KMS-11 (cell line): Measurements from ENCODE around the gene CC2D2B.

Experiments
- H2AFZ ChIP-seq: fragments of 200-600 bp; sonication (generic); 2 replicates; pipeline ENCODE4 v1.6.1; 2016; ENCODE audit warnings: antibody characterized with exemption, mixed run types, low read depth
- H3K27ac ChIP-seq: fragments of 200-600 bp; sonication (generic); 2 replicates; pipeline ENCODE4 v1.6.1; 2016; ENCODE audit warnings: mild to moderate bottlenecking, mixed run types
- H3K27me3 ChIP-seq: fragments of 200-600 bp; sonication (generic); 2 replicates; pipeline ENCODE4 v1.6.1; 2017; ENCODE audit warnings: mild to moderate bottlenecking, low read depth, mixed run types, moderate library complexity; ENCODE audit not compliant: insufficient read depth
- H3K36me3 ChIP-seq: fragments of 200-600 bp; sonication (generic); 2 replicates; pipeline ENCODE4 v1.6.1; 2017; ENCODE audit warnings: mild to moderate bottlenecking, mixed run types; ENCODE audit not compliant: insufficient read depth
- H3K4me1 ChIP-seq: fragments of 200-600 bp; sonication (generic); 2 replicates; pipeline ENCODE4 v1.6.1; 2016; ENCODE audit warnings: mild to moderate bottlenecking, low read depth, mixed run types; ENCODE audit not compliant: poor library complexity, severe bottlenecking
- H3K4me2 ChIP-seq: fragments of 200-600 bp; sonication (generic); 2 replicates; pipeline ENCODE4 v1.7.0; 2016; ENCODE audit warnings: mild to moderate bottlenecking, mixed run types
- H3K4me3 ChIP-seq: fragments of 200-600 bp; sonication (generic); IDR thresholded peaks from 2 replicates; pipeline ENCODE4 v1.6.1; 2017; ENCODE audit warnings: low read depth, low read length, mixed read lengths; ENCODE audit not compliant: insufficient read depth
- H3K79me2 ChIP-seq: fragments of 200-600 bp; sonication (generic); 2 replicates; pipeline ENCODE4 v1.6.1; 2016; ENCODE audit warnings: low read depth, mixed run types; ENCODE audit not compliant: insufficient read depth
- H3K9ac ChIP-seq: fragments of 200-600 bp; sonication (generic); 2 replicates; pipeline ENCODE4 v1.6.1; 2016; ENCODE audit warnings: mild to moderate bottlenecking, mixed run types
- H4K20me1 ChIP-seq: fragments of 200-600 bp; sonication (generic); 2 replicates; pipeline ENCODE4 v1.6.1; 2016; ENCODE audit warnings: mild to moderate bottlenecking, mixed run types; ENCODE audit not compliant: insufficient read depth
- CTCF ChIP-seq: fragments of 200-600 bp; sonication (generic); conservative IDR thresholded peaks from 2 replicates; pipeline ENCODE4 v1.6.1; 2017; ENCODE audit warnings: low read depth, mild to moderate bottlenecking, antibody characterized with exemption, low read length, moderate library complexity, mixed read lengths

CC2D2B gene

GRCh38 chr10:96021332-96021731 is 113.6 kb downstream of the CC2D2B start:
- Histone ChIP-seq H2AFZ (no peak overlapping the region), H4K20me1 (no peaks in the 10 kb centered on the region), H3K36me3 (no peaks in the 10 kb centered on the region), H3K27me3 (no peaks in the 10 kb centered on the region), H3K9ac (no peak overlapping the region), H3K4me2 (no peak overlapping the region), H3K4me3 (no peak overlapping the region), H3K79me2 (no peaks in the 10 kb centered on the region), H3K4me1 (no peaks in the 10 kb centered on the region), H3K27ac (no peak overlapping the region)
- TF ChIP-seq CTCF: no peak

GRCh38 chr10:96022739-96023138 is 115.0 kb downstream of the CC2D2B start:
- no peak overlapping the region for H3K4me2 ChIP-seq
- no peaks in the 10 kb centered on the region for H3K4me1 ChIP-seq
- TF ChIP-seq CTCF: no peak
- no peaks in the 10 kb centered on the region for H4K20me1 ChIP-seq
- no peak overlapping the region for H3K9ac ChIP-seq
- H3K27ac ChIP-seq: no peak overlapping the region
- no peak overlapping the region for H2AFZ ChIP-seq
- no peaks in the 10 kb centered on the region for H3K27me3 ChIP-seq
- no peaks in the 10 kb centered on the region for H3K36me3 ChIP-seq
- H3K4me3 ChIP-seq: no peak overlapping the region
- H3K79me2 ChIP-seq: no peaks in the 10 kb centered on the region

- H3K4me1 ChIP-seq: no peaks in the 10 kb centered on the region
- no peaks in the 10 kb centered on the region for H3K79me2 ChIP-seq
- no peaks in the 10 kb centered on the region for H3K36me3 ChIP-seq
- no peak overlapping the region for H3K4me3 ChIP-seq
- no peaks in the 10 kb centered on the region for H3K27me3 ChIP-seq
- H3K4me2 ChIP-seq: no peak overlapping the region
- no peak overlapping the region for H2AFZ ChIP-seq
- no peak overlapping the region for H3K9ac ChIP-seq
- H4K20me1 ChIP-seq: no peaks in the 10 kb centered on the region
- no peak for TF ChIP-seq CTCF
- H3K27ac ChIP-seq: no peak overlapping the region
Measured at GRCh38 chr10:96023168-96023567, 115.4 kb downstream of the CC2D2B start.

- no peaks in the 10 kb centered on the region for H3K79me2 ChIP-seq
- H4K20me1 ChIP-seq: no peaks in the 10 kb centered on the region
- TF ChIP-seq CTCF: peak; percentile 26; the same call in 1 of the 2 replicates
Measured at GRCh38 chr10:96025566-96025965, 117.8 kb downstream of the CC2D2B start.

More at GRCh38 chr10:96025566-96025965, 117.8 kb downstream of the CC2D2B start:
- H3K36me3 ChIP-seq: no peaks in the 10 kb centered on the region
- no peaks in the 10 kb centered on the region for H3K4me1 ChIP-seq
- H3K27ac ChIP-seq: no peak overlapping the region
- no peak overlapping the region for H3K4me2 ChIP-seq
- no peak overlapping the region for H2AFZ ChIP-seq
- H3K4me3 ChIP-seq: no peak overlapping the region
- no peak overlapping the region for H3K9ac ChIP-seq
- no peaks in the 10 kb centered on the region for H3K27me3 ChIP-seq
